HL-60 (cell line): ENCODE data around the gene OXNAD1.

ENCODE experiments used
- DNase-seq, 2 experiments: peaks; one replicate each; pipeline ENCODE4 v3.0.0-alpha.2; 2010 to 2020; ENCODE audit warnings: low read depth in 1 of 2, low spot score in 1 of 2
- H3K27ac ChIP-seq: fragments of 250-450 bp; sonication (Bioruptor Pico); replicated peaks from 2 replicates; pipeline ENCODE4 v1.5.1; 2020; ENCODE audit warnings: mild to moderate bottlenecking, moderate library complexity
- H3K27me3 ChIP-seq: fragments of 250-450 bp; sonication (Bioruptor Pico); 2 replicates; pipeline ENCODE4 v1.5.1; 2021; ENCODE audit warnings: mild to moderate bottlenecking, moderate library complexity; ENCODE audit not compliant: insufficient read depth, poor library complexity, severe bottlenecking
- H3K4me3 ChIP-seq: replicated peaks from 2 replicates; pipeline ENCODE4 v1.5.1; 2011; ENCODE audit warnings: mild to moderate bottlenecking, control low read depth, low read length; ENCODE audit not compliant: insufficient read depth
- GABPA ChIP-seq: IDR thresholded peaks from 2 replicates; pipeline ENCODE4 v1.6.1; 2012; ENCODE audit warnings: low read depth
- POLR2AphosphoS5 ChIP-seq: IDR thresholded peaks from 2 replicates; pipeline ENCODE4 v1.6.1; 2012; ENCODE audit warnings: low read depth
- REST ChIP-seq: IDR thresholded peaks from 2 replicates; pipeline ENCODE4 v1.6.1; 2012; ENCODE audit warnings: low read depth; ENCODE audit not compliant: insufficient replicate concordance
- SPI1 ChIP-seq: IDR thresholded peaks from 2 replicates; pipeline ENCODE4 v1.6.1; 2012; ENCODE audit warnings: low read depth, mild to moderate bottlenecking, borderline replicate concordance
- TF ChIP-seq, protein P1 (sequence below): IDR thresholded peaks from one replicate; pipeline ENCODE4 v1.5.1; 2011; ENCODE audit warnings: low read length, control low read depth, inconsistent platforms; ENCODE audit not compliant: insufficient read depth

The OXNAD1 gene

GRCh38 chr3:16349986-16350596 lies 85.1 kb downstream of the OXNAD1 start:
- no peak for DNase-seq
- TF ChIP-seq GABPA: no peak
- no peak for TF ChIP-seq SPI1
- TF ChIP-seq, protein P1, sequence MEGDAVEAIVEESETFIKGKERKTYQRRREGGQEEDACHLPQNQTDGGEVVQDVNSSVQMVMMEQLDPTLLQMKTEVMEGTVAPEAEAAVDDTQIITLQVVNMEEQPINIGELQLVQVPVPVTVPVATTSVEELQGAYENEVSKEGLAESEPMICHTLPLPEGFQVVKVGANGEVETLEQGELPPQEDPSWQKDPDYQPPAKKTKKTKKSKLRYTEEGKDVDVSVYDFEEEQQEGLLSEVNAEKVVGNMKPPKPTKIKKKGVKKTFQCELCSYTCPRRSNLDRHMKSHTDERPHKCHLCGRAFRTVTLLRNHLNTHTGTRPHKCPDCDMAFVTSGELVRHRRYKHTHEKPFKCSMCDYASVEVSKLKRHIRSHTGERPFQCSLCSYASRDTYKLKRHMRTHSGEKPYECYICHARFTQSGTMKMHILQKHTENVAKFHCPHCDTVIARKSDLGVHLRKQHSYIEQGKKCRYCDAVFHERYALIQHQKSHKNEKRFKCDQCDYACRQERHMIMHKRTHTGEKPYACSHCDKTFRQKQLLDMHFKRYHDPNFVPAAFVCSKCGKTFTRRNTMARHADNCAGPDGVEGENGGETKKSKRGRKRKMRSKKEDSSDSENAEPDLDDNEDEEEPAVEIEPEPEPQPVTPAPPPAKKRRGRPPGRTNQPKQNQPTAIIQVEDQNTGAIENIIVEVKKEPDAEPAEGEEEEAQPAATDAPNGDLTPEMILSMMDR: no peak
- TF ChIP-seq POLR2AphosphoS5: no peak
- Histone ChIP-seq H3K27me3 (no peaks in the 10 kb centered on the region), H3K27ac (no peak overlapping the region), H3K4me3 (no peak overlapping the region)

DNA sequence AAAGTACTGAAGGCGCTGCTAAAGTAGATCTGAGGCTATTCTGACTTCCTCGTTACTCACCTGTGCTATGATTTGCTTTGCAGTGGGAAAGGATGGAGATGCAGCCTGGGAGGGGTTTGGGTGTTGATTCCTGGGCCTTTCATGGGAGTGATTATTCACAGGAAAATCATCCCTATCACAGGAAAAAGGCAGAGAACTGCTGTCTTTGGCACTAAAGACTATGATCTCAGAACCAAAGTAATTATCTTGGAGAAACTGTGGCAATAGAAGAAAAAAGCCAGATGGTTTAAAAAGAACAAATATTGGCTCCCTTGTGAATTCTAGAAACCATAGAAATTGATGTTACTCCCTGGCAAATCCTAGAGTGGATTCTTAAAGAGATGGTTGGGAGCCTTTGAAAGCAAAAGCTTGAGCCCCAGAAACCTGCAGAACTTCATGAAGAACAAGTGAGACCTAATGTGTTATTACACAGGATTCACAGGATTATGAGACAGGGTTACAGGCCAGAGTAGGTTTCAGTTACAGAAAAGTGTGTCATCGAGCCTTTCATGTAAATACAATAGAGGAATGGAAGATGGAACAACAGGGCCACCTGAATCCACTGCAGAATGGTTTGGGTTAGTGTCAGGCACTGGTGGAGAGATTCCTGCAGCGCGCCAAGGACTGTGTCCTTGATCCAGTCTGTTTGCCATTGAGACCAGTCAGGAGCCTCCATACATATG lies 85.7 kb downstream of the OXNAD1 start:
- H3K4me3 ChIP-seq: no peak overlapping the region
- no peak for DNase-seq
- TF ChIP-seq SPI1: no peak
- TF ChIP-seq, protein P1: no peak
- no peak overlapping the region for H3K27ac ChIP-seq
- no peaks in the 10 kb centered on the region for H3K27me3 ChIP-seq

DNA sequence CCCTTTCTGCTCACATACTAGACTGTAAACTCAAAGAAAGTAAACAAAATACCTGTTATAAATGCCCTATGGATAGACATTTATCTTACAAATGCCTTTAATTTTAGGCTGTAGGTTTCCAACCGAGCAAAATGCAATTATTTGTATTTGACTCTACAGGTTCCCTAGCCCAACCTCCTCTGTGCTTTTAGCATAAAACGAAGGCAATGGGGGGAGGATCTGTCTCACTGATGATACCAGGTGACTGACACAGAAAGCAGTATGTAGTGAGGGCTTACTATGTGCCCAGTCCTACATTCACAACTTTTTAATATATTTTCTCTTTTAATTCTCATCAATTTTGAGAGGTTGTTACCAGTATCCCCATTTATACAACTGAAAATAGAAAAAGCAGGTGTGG lies 87.4 kb downstream of the OXNAD1 start:
- no peak for DNase-seq
- Histone ChIP-seq H3K4me3 (no peak overlapping the region), H3K27me3 (no peaks in the 10 kb centered on the region), H3K27ac (no peak overlapping the region)
- TF ChIP-seq GABPA (no peak), REST (no peak), SPI1 (no peak), POLR2AphosphoS5 (no peak)
- TF ChIP-seq, protein P1: no peak

DNA sequence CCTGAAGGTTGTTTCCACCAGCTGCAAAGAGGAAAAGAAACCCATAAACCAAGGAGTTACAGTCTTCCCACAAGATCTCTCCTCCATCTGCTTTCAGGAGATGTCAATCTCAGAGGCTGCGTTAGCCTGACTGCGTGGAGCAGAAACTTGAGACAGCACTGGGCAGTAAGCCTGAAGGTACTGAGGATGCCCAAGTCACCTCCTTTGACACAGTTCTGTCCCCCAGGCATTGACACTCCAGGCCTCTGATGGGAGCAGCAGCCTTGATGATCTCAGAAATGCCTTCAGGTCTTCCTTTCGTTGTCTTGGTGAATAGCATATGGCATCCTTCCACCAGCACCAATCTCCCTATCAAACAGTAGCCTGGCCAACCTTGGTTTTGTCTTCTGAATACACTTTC lies 89.3 kb downstream of the OXNAD1 start:
- Histone ChIP-seq H3K27ac (no peak overlapping the region), H3K4me3 (no peak overlapping the region), H3K27me3 (no peaks in the 10 kb centered on the region)
- TF ChIP-seq SPI1: no peak
- no peak for DNase-seq
